Measurements from ENCODE around the gene PLCB4.
A peak's percentile ranks its signal among the peaks of the same experiment; 100 is the strongest.

Gene PLCB4

DNA sequence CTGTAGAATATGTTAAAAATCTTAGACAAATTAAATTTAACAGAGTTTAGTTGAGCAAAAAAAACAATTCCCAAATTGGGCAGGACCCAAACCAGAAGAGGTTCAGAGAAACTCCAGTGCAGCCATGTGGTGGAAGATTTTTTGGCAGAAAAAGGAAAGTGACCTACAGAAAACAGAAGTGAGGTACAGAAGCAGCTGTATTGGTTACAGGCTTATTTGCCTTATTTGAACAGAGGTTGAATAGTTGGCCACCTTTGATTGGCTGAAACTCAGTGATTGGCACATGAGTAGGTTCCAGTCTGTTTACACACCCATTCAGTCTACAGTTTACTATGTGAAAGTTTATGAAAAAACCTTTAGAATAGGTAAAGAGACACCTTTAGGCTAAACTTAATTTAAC, 334.6 kb downstream of the PLCB4 start:
- Histone ChIP-seq H3K4me3 (no peak overlapping the region), H3K27ac (no peak overlapping the region)
- TF ChIP-seq, protein P1, sequence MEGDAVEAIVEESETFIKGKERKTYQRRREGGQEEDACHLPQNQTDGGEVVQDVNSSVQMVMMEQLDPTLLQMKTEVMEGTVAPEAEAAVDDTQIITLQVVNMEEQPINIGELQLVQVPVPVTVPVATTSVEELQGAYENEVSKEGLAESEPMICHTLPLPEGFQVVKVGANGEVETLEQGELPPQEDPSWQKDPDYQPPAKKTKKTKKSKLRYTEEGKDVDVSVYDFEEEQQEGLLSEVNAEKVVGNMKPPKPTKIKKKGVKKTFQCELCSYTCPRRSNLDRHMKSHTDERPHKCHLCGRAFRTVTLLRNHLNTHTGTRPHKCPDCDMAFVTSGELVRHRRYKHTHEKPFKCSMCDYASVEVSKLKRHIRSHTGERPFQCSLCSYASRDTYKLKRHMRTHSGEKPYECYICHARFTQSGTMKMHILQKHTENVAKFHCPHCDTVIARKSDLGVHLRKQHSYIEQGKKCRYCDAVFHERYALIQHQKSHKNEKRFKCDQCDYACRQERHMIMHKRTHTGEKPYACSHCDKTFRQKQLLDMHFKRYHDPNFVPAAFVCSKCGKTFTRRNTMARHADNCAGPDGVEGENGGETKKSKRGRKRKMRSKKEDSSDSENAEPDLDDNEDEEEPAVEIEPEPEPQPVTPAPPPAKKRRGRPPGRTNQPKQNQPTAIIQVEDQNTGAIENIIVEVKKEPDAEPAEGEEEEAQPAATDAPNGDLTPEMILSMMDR (IDR thresholded peaks at IDR 0.05), result no peak
- no peak for DNase-seq (ENCODE audit: low spot score)

DNA sequence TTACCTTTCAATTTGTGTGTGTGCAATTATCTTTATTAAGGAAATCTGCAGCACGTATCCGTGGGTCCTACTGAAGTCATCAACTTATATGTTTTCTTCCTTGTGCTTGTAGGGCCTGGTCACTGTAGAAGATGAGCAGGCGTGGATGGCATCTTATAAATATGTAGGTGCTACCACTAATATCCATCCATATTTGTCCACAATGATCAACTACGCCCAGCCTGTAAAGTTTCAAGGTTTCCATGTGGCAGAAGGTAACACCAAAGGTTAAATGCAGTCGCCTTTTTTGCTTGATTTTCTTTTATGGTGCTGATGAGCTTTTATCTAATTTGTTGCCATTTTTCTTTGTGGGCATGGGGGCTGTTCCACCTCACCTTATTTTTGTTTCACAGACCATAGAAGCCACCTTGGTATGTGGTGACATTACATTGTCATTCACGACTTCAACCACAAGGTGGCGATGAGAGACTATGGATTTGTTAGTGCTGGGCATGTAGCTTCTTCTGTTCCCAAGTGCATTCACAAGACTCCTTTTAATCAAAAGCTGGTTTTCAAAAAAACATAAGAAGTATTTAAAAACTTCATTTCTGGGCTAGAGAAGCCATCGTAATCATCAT, 339.0 kb downstream of the PLCB4 start:
- TF ChIP-seq, protein P1 (IDR thresholded peaks at IDR 0.05), result peak; percentile 72
- DNase-seq (ENCODE audit: low spot score), result no peak
- no peak overlapping the region for H3K4me3 ChIP-seq
- H3K27ac ChIP-seq, result no peak overlapping the region

DNA sequence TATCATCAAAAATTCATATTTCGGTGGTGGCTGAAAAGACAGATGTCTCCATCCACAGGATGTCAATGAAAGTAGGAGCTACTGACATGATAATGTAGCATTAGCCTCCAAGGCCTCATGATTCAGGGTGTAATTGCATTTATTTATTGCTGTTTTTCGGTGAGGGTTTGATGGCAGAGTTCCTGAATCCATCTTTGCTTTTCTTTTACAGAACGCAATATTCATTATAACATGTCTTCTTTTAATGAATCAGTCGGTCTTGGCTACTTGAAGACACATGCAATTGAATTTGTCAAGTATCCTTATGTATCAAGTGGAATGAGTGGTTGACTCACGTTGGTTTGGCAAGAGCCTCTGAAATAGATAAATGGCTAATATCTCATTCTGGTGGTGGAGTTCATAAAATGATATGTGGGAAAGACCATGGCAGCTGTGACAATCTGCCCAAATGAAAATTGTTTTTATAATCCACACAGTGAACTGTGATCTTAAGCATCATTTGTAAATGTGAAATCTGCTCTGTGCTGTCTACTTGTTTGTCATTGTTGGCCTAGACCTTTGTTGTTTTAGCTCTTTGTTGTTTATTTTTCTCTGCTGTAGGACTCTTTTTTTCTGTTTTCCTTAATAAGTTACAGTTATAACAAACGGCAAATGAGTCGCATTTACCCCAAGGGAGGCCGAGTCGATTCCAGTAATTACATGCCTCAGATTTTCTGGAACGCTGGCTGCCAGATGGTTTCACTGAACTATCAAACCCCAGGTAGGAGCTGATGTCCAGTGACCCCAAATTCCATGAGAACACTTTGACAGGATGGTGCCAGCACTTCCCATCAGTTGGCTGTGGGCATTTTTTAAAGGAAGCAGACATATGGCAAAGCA, 339.8 kb downstream of the PLCB4 start:
- no peak overlapping the region for H3K4me3 ChIP-seq
- TF ChIP-seq, protein P1 (IDR thresholded peaks at IDR 0.05), result peak; percentile 8
- no peak overlapping the region for H3K27ac ChIP-seq
- no peak for DNase-seq (ENCODE audit: low spot score)

DNA sequence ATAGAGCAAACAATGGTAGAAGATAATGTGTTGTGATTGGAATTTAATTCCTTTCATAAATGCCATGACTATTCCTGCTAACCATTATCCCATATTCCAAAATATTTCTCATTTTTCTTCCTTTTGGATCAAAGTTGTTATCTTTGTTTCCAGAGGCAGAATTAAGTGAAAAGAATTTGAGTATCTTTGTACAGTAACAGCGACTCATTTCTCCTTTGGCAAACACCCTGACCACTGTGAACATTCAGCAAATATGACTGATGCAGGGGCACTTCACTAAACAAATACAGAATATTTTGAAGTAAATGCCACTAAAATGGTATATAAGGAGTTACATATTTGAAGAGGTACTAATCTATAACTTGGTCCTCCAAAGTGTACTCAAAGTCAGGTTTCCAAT, 340.5 kb downstream of the PLCB4 start:
- H3K27ac ChIP-seq, result no peak overlapping the region
- no peak for DNase-seq (ENCODE audit: low spot score)
- no peak overlapping the region for H3K4me3 ChIP-seq
- TF ChIP-seq, protein P1 (IDR thresholded peaks at IDR 0.05), result no peak

DNA sequence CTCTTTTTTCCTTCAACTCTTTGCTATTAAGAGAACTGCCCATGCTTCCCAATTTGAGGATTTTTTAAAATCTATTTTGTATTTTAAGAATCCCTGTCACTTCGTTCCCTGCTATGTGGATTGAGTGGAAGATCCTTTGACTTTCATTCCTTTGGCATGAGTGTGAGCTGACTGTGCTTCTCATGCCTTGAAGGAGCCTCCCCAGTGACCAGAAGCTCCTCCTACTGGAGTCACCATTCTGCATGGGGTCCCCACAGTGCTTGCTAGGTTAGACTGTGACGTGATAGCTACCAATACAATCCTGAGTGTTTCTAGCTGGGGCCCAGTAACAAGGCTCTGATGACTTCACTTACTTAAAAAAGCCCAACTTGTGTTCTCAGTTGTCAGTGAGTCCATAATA, 341.1 kb downstream of the PLCB4 start:
- H3K27ac ChIP-seq, result no peak overlapping the region
- no peak for DNase-seq (ENCODE audit: low spot score)
- TF ChIP-seq, protein P1 (IDR thresholded peaks at IDR 0.05), result no peak
- H3K4me3 ChIP-seq, result no peak overlapping the region

DNA sequence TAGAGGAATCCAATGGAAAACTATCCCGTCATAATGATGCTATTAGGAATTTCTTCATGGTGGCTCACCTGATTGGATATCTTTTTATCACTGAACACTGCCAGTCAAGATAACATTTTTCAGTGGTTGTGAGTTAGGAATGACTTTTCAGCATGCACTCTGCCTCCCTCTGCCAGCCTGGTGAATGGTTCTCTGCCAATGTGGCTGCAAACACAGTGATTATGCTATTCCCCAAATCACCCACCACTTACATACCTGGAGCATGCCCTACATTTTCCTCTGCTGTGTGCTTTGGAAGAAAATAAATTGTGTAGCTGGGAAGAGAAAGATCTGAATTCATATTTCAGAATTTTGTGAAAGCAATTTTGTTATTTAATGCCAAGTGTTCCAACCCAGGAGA, 342.9 kb downstream of the PLCB4 start:
- Histone ChIP-seq H3K4me3 (no peak overlapping the region), H3K27ac (no peak overlapping the region)
- no peak for DNase-seq (ENCODE audit: low spot score)
- TF ChIP-seq, protein P1 (IDR thresholded peaks at IDR 0.05), result no peak

DNA sequence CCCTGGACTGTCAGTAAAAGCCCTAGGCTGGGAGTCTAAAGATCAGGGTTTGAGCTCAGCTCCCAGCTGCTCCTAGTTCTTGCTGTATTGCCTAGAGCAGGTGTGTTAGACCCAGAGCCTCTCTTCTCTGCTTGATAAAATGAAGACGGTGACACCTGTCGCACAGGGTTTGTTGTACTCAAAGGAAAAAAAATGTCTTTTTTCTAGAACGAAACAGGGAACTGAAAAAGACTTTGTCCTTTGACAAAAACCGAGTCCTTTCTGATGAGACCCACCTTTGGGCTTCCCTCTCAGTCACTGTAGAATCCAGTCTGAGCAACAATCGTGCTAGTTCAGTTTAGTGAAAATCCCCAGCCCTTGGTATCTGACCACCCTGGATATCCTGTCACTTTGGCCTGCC, 343.4 kb downstream of the PLCB4 start:
- Histone ChIP-seq H3K4me3 (no peak overlapping the region), H3K27ac (no peak overlapping the region)
- TF ChIP-seq, protein P1 (IDR thresholded peaks at IDR 0.05), result no peak
- no peak for DNase-seq (ENCODE audit: low spot score)

Data from coronary artery (tissue), 2 donors.